NCI-H748 (cell line): ENCODE data around the gene RFPL3.
"Not testable (repeated sequence)": the region's sequence is repeated elsewhere in the genome, so short reads cannot be mapped to it uniquely, and the experiment has no call there.

Source experiments
- DNase-seq: peaks from one replicate; lab custom pipeline; 2025; ENCODE audit not compliant: unreplicated experiment; lab: John Stamatoyannopoulos, UW

The RFPL3 gene

DNA sequence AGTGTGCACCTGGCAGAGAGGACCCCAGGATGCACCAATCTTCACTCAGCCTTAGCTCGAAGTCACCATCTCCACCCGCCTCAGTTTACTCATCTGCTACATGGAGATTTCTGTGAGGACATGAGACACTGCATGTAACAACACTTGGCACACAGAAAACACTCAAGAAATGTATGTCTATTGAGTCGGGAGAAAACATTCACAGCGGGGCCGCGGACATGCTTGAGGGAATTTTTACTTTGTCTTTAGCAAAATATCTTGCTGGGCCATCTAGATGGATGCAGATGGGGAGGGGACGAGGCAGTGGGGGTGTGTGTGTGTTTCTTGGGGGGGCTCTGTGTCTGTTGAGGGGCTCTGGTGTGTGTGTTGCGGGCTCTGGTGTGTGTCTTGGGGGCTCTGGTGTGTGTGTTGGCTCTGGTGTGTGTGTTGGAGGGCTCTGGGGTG, 28.4 kb upstream of the RFPL3 start:
- DNase-seq: no peak

DNA sequence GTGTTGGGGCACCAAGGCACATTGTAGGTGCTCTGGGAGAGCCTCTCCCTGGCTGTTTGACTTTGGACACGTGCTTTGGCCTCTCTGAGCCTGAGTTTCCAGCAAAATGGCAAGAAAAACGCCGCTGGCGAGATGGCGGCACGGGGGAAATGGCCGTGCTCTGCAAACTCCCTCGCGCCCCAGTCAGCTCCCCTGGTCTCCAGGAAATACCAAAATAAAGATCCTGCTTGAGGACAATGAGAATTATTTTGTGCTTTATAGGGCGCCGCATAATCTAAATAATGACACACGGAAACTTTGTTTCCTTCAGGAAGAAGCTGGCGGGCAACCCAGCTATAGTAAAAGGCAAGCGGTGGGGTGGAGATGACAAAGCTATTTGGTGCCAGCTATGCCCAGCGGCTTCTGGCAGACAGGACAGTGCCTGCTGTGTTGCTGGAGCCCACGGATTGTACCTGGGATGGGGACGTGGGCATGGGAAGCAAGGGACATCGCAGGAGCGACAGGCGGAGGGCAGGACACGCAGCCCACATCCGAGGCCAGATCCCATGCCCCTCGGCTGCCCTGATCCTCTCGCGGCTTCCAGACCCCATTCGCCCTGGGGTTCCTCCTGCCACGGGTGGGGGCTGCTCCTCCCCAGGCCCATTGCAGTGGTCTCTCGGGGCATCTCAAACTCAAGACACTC, 26.3 kb upstream of the RFPL3 start:
- no peak for DNase-seq

DNA sequence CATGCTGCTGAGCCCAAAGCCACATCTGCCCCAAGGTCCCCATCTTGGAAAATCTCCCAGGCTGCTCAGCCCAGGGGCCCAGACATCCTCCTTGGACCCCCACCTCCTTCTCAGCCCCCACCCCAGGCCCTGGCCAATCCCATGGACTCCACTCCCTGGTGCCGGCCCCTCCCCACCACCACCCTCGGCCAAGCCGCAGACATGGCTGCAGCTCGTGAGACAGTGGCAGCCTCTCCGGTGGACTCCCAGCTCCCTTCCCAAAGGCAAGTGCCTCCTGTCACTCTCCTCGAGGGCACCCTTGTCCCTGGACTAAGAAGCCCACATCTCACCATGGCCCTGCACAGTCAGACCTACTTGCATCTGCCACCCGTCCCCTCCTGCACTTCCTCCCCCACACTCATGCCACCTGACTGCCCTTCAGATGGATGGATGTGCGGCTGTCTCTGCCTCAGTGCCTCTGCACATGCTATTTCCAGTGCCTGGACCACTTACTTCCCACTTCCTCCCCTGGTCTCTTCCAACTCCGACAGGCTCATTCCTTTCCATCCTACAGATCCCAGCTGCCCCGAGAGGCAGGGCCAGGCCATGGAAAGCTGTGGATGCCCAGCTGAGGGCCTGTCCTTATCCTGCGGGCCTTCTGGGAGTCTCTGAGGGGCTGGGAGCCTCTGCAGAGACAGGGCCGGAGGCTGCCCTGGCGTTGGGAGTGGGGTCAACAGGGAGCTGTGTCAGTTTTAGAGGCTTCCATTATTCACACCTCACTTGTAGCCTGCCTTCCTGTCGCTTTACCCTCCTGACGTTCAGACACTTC, 25.5 kb upstream of the RFPL3 start:
- DNase-seq: no peak

DNA sequence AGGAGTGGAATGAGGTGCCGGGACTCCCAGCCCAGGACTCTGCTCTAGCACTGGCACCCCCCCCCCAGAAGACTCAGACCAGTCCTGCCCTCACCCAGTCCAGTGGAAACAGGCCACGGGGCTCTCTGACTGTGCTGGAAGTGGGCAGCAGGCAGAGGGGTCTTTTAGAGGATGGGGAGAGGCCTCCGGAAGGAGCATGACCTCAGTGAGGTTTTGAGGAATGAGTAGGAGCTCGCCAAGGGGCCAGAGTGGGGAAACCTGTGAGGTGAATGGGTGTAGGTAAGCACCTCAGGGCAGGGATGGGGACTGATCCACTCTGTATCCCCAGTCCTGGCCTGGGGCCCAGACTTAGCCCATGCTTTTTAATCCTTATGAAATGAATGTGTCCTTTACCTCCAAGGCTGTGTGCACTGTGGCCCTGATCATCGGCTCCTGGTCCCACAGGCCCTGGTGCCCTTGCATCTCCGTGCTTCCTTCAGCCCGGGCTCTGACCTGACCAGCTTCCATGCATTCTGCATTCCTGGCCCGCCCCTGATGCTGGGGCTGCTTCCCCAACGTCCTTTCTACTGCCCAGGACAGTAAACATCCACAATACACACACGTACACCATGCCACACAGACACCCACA, 24.4 kb upstream of the RFPL3 start:
- no peak for DNase-seq

DNA sequence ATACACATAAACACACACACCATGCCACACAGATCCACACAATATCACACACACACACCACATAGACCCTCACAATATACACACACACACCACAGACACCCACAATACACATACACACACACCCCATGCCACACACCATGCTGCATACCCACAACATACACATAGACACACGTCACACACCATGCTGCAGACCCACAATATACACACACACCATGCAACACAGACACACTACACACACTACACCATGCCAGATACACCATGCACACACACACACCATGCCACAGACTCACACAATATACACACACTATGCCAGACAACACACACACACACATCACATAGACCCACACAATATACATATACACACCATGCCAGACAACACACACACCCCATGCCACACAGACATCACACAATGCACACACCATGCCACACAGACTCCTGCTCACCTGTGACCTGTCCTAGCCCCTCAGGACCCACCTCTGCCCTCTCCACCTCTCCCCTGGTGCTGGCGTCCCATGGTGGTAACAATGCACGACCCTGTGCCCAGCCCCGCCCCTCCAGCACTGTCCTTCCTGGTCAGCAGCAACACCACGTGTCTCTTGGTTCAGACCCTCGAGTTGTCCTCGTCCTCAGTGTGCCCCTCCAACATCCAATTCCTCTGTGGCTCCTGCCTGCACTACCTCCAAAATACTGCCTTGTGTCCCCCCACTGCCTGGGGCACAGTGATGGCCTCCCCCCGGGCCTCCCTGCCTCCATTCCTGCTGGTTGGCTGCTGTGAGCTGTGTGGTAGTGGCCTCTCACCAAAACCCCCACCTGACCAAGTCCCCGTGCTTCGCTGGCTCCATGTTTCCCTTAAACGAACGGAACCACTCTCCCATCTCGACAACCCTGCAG, 23.7 kb upstream of the RFPL3 start:
- no peak for DNase-seq

DNA sequence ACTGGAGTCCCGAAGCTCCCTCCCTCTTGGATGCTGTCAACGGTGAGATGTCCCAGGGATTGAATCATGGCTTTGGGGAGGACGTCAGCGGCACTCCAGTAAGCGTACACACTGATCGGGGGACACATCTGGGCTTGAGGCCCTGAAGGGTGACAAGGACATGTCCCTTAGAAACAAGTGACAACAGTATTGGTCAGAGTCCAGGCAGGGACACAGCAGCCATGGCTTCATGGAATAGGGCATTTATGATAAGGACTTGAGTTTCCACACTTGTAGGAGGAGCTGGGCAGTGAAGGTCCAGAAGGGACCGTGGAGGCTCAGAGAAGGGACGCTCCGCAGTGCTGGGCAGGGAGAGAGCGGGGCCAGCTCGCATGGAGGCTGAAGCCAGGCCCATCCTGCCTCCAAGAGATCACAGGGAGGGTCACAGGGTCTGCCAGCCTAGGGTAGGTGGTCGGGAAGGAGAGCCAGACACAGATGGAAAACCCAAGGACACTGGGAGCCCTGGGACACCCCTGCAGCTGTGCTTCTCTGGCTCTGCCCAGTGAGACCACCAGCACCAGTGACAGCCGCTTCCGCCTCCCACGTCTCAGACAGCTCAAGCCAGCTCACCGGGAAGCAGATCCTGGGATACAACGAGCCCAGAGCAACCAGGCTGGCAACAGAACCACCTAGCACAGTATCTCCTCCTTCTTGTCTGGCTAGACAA, 22.9 kb upstream of the RFPL3 start:
- DNase-seq: no peak

DNA sequence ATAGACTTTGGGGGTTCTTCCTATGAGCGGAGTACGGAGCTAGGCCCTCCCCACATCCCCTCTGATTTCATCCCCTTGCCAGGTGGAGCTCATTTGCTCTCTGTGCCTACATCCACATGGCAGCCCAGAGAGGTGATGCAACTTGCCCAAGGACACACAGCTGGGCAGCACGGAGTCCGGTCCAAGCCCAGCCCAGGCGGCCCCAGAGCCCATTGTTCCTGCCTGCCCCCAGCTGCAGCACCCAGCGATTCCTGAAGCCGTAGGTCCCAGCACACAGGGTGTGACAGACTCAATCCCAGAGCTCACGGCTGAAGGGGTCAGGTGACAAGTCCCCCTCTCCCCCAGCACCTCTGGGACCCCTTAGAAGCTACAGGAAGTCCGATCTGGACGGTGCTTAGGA, 22.2 kb upstream of the RFPL3 start:
- DNase-seq: no peak

DNA sequence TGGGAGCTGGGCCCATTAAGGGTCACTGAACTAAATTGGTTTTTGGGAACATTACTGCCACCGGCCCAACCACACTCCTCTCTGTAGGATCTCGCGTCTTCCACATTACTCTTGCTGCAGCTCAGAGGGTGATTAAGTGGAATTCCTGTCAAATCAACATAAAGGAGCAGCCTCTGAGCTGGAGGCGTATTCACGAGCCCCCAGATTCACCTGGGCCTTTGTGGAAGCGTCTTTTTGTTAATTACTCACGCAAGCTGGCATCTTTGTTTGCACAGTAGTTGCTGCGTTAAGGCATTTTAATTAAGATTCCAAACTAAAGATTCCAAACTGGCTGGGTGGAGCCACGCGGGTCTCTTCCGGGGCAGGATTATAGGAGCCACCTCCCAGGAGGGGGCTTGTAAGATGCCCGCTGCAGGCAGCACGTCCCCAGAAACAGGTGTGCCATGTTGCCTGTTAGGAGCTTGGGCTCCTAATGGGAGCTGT, 21.5 kb upstream of the RFPL3 start:
- DNase-seq: no peak

DNA sequence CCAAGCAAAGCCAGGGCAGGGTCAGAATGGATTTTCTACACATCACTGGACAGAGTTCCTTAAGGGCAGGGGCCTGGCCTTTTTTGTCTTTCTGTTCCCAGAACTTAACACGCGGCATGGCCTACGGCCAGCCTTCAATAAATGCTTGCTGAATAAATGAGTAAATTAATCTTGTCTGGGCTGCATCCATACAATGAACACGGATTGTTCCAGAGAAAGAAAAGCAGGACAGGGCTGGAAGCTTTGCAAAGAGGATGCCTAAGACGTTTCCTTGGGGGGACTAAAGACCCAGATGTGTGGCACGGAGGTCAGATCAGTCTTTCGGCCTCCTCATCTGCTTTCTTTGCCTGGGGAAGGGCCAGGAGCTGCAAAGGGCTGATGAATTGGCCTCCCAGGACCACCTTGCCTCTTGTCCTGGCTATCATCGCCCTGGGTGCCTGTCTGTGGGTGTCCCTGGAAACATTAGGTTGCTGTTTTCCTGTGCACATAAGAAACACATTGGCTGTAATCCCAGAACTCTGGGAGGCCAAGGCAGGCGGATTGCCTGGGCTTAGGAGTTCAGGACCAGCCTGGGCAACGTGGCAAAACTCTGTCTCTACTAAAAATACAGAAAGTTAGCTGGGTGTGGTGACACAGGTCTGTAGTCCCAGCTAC, 20.8 kb upstream of the RFPL3 start:
- no peak for DNase-seq

DNA sequence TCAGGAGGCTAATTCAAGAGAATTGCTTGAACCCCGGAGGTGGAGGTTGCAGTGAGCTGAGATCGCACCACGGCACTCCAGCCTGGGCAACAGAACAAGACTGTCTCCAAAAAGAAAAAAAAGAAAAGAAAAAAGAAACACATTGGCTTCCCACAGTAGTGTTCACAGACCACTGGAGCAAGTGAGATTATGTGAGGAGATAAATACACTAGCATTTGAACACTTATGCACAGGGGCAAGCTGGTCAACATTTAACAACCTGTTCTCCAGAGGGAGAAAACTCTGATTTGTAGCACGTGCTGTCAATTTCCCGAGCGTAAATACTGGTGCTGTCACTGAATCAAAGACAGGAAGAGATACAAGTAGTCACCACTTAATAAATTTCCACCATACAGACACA, 20.2 kb upstream of the RFPL3 start:
- DNase-seq: not testable (repeated sequence)

DNA sequence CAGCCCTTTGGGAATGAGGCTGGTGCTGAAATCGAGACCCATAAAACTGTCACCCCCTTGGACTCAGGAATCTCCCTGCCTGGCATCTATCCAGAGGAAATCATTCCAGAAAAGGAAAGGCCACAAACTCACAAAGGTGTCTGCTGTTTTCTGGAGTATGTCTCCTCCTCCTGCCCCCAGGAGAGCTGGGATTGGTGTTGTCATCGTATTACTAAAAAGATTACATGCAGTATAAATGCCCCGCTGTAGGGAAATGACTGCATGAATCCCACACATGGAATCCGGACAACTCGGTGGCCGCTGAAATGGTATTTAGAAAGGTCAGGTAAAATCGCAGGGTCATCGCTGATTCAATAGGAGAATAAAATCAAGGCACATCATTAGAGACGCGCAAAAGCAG, 18.9 kb upstream of the RFPL3 start:
- no peak for DNase-seq

DNA sequence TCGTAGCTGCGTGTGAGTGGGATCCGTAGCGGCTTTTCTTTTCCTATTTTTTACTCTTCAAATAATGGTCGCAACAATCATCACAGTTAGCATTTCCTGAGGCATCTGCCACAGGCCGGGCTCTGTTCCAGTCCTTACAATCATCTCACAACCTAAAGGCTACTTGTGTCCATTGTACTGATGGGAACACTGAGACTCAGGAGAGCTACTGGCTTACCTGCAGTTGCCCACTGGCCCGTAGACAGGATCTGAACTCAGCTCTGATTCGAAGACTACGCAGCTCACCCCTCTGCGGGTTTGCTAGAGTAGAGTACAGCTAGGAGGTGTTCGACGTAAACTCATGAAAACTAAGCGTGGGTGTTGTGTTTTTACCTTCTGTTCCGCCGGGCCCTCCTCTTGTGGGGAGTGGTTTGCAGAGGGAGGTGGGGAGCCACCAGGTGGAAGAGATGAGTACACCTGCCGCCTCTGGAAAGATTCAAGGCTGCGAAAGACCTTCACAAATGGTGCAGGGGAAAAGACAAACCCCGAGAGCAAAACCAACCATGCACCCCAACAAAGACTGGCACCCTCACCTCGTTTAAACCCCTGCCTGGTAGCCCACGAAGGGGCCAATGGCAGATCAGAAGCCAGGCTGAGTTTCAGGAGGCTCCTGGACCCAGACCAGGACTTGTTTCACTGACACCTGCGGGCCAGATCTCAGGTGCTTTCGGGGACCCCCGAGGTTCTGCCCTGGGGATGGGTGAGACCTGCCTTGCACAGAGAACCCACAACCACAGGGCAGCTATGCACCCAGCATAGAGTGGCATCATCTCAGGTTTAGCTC, 18.3 kb upstream of the RFPL3 start:
- DNase-seq: no peak

DNA sequence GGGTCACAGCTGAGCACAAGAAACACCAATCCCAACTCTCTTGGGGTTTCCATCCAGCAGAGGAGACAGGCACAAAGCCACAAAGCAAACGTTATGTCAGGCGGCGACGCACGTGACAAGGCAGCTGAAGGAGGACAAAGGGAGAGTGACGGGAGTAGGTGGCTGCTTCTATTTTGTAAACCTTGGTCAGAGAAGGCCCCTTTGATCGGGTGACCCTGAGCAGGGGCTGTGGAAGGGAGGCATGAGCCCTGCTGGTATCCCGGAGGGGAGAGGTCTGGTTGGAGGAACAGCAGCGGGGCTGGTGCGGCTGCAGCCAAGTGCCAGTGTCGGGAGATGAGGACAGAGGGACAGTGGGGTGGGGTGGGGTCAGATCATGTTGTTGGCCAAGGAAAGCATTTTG, 17.3 kb upstream of the RFPL3 start:
- DNase-seq: no peak

DNA sequence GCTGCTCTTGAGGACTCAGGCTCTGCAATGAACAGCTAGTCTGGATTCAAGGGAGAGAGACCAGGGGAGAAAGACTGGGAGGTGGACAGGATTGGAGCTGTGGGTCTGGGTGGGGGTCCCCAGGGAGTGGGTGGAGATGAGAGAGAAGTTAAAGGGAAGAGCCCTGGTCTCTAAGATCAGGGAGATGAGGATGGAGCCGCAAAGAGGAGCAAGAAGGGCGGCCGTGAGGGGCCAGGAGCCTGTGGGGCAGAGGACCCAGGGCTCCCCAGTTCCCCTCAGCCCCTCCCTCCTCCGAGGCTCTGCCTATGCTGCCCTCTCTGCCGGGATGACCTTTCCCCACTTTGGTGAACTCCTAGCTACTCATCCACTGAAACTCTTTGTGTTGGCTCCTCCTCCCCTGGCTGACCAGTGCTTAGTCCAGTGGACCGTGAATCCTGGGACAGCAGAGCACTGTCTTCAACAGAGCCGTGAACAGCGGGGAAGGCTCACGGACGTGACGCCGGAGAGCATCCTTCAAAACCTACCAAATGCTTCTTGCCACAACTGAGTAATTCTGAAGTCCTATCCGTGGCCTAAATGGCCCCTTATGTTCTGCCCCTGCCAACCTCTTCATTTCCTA, 16.4 kb upstream of the RFPL3 start:
- DNase-seq: no peak

DNA sequence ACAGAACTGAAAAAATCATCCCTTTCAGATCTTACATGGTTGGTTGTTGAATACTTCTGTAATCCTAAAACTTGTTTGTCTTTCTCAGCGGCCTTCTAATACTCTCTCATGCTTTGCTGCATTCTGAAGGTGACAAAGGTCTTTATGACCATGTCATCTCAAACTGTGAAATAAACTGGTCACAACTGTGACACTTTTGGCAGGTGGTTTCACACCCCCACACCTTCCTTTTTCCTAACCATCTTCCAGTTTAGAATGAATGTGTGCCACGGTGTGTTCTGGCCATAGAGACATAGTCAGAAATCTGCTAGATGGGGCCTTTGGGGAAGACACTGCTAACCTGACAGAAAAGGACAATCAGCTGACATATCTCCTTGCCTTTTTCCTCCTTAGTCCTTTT, 14.7 kb upstream of the RFPL3 start:
- DNase-seq: no peak

DNA sequence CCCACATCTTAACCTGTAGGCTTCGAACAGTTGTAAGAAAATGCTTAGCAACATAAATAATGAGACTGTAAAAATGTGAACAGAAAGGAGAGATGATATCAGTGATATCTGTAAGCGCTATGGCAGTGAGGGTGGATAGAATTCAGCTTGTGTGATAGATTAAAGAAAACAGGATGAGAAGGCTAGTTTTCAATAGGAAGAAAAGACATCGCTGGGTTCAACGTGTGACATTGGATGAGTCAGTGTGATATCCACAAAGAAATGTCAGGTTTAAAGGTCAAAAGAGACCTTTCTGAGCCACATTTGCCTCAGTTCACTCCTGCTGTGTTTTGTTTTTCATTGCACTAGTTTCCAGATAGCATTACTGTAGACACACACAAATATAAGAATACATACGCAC, 13.7 kb upstream of the RFPL3 start:
- DNase-seq: no peak

DNA sequence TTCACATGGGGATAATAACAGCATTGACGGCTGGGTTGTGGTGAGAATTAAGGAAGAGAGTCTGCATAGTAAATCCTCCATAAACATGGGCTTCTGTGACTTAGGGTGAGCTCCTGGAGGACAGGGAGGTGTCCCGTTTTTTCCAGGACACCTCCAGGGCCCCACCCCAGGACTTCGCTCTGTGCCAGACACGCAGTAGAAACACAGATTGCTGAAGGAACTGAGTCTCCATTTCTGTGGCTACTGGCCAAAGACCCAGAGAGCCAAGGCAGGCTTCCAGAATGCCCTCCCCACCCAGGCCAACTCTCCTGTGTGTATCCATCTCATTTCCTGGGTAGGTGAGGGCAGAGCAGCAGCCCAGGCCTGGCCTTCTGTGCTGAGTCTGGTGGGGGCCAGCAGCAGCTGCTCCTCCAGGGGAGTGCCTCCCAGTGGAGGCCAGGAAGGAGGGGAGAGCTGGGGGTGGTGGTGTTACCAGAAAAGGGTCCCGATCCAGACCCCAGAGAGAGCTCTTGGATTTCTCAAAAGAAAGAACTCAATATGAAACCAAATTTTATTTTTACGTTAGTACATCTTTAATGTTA, 9.5 kb upstream of the RFPL3 start:
- no peak for DNase-seq

DNA sequence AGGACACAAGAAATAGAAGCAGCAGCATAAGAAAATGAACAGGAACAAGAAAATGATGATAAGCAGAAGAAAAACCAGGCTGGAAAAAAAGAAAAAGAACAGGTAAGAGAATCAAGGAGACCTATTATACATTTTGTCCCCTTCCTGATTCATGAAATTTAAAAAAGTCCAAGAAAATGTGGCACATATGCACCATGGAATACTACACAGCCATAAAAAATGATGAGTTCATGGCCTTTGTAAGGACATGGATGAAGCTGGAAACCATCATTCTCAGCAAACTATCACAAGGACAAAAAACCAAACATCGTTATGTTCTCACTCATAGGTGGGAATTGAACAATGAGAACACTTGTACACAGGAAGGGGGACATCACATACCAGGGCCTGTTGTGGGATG, 5.8 kb upstream of the RFPL3 start:
- DNase-seq: not testable (repeated sequence)
